T-helper 9 cell (primary cell): Measurements from ENCODE around the gene PLEKHG2.
A peak's percentile ranks its signal among the peaks of the same experiment; 100 is the strongest.
"Not testable (repeated sequence)": the region's sequence is repeated elsewhere in the genome, so short reads cannot be mapped to it uniquely, and the experiment has no call there.

ENCODE experiments used
- DNase-seq: peaks from one replicate; pipeline ENCODE4 v3.0.0-alpha.2; 2020

PLEKHG2 gene

GRCh38 chr19:39446365-39447084 lies 34.1 kb downstream of the PLEKHG2 start:
- DNase-seq, result no peak

- DNase-seq, result no peak
Measured at GRCh38 chr19:39448271-39448670, 35.8 kb downstream of the PLEKHG2 start.

GRCh38 chr19:39449116-39449797 lies 36.8 kb downstream of the PLEKHG2 start:
- DNase-seq, result no peak

- not testable (repeated sequence) for DNase-seq
Measured at GRCh38 chr19:39451257-39451656, 38.8 kb downstream of the PLEKHG2 start.

GRCh38 chr19:39463403-39463802 lies 50.9 kb downstream of the PLEKHG2 start:
- no peak for DNase-seq

- no peak for DNase-seq
Measured at GRCh38 chr19:39465956-39466747, 53.7 kb downstream of the PLEKHG2 start.

GRCh38 chr19:39467941-39468340 lies 55.5 kb downstream of the PLEKHG2 start:
- DNase-seq, result no peak

- no peak for DNase-seq
Measured at GRCh38 chr19:39469036-39469435, 56.6 kb downstream of the PLEKHG2 start.

- no peak for DNase-seq
Measured at GRCh38 chr19:39469567-39469966, 57.1 kb downstream of the PLEKHG2 start.

GRCh38 chr19:39470724-39471339 lies 58.4 kb downstream of the PLEKHG2 start:
- DNase-seq, result no peak

- DNase-seq, result no peak
Measured at GRCh38 chr19:39471756-39472536, 59.5 kb downstream of the PLEKHG2 start.

- DNase-seq, result no peak
Measured at GRCh38 chr19:39472746-39473442, 60.4 kb downstream of the PLEKHG2 start.

- no peak for DNase-seq
Measured at GRCh38 chr19:39473443-39473960, 61.0 kb downstream of the PLEKHG2 start.

- DNase-seq, result peak; percentile 71
Measured at GRCh38 chr19:39474139-39474620, 61.7 kb downstream of the PLEKHG2 start.

- no peak for DNase-seq
Measured at GRCh38 chr19:39475748-39476147, 63.3 kb downstream of the PLEKHG2 start.
